Breast epithelium (tissue), 4 donors: ENCODE measurements around the gene IGFLR1. TPM values are rescaled to one million over a fixed set of nuclear protein-coding genes. Genes with fewer than 3 reads are reported as not detected.

Experiments
- DNase-seq, 2 donors: peaks; one replicate each; pipeline ENCODE4 v3.0.0-alpha.2; 2019; ENCODE audit warnings: low spot score in 2 of 2
- H3K27ac ChIP-seq, 2 donors: fragments of 200-600 bp; sonication (generic) in 1 of 2; one replicate each; pipeline ENCODE4 v1.5.1; 2016 to 2019; ENCODE audit warnings: mild to moderate bottlenecking in 1 of 2
- H3K27me3 ChIP-seq, 2 donors: fragments of 200-600 bp; sonication (generic) in 1 of 2; one replicate each; pipeline versions ENCODE4 v1.5.1 to v1.6.0; 2017 to 2019; ENCODE audit warnings: control low read depth in 1 of 2, mild to moderate bottlenecking in 1 of 2
- H3K36me3 ChIP-seq: fragments of 200-600 bp; one replicate; pipeline ENCODE4 v1.5.1; 2019
- H3K4me1 ChIP-seq, 2 donors: fragments of 200-600 bp; sonication (generic); one replicate each; pipeline ENCODE4 v1.5.1; 2016 to 2019; ENCODE audit warnings: control low read depth in 1 of 2
- H3K4me3 ChIP-seq, 3 donors: fragments of 200-600 bp; sonication (generic); 1 replicate in 2 of 3; 2 replicates in 1 of 3; pipeline ENCODE4 v1.5.1; 2016 to 2019; ENCODE audit warnings: mild to moderate bottlenecking in 3 of 3, moderate library complexity in 2 of 3
- H3K9me3 ChIP-seq, 2 donors: fragments of 200-600 bp; sonication (generic) in 1 of 2; one replicate each; pipeline ENCODE4 v1.5.1; 2016 to 2019; ENCODE audit warnings: control low read depth in 1 of 2
- POLR2A ChIP-seq: fragments of 450-650 bp; IDR thresholded peaks from one replicate; pipeline ENCODE4 v1.6.1; 2016; ENCODE audit warnings: antibody characterized with exemption, mild to moderate bottlenecking, moderate library complexity
- POLR2AphosphoS5 ChIP-seq, 3 donors: sonication (generic); formaldehyde crosslinking; IDR thresholded peaks; one replicate each; pipeline ENCODE4 v1.6.1; 2017; ENCODE audit warnings: antibody characterized with exemption in 3 of 3
- intact Hi-C: fragments of 100-400 bp; cut with DNase I; formaldehyde crosslinking; loops from one replicate; pipeline ENCODE4 v1.15.1; 2023; ENCODE audit warnings: low total_unique reads
- total RNA-seq, 3 donors: library from RNA; depleted of rRNA; stranded (reverse); fragments of >200 nt; gene quantifications; one replicate each; pipeline ENCODE4 v1.1.0, GENCODE V29; 2016
- TF ChIP-seq, protein P1 (sequence below), 3 donors: fragments of 450-650 bp; IDR thresholded peaks; one replicate each; pipeline ENCODE4 v1.5.1; 2016 to 2017; ENCODE audit warnings: antibody characterized with exemption in 3 of 3, mild to moderate bottlenecking in 3 of 3, moderate library complexity in 3 of 3

The IGFLR1 gene
- total RNA-seq, 3 donors from 2014 or later = 8.8 to 16.1 (median 14.1) TPM

DNA sequence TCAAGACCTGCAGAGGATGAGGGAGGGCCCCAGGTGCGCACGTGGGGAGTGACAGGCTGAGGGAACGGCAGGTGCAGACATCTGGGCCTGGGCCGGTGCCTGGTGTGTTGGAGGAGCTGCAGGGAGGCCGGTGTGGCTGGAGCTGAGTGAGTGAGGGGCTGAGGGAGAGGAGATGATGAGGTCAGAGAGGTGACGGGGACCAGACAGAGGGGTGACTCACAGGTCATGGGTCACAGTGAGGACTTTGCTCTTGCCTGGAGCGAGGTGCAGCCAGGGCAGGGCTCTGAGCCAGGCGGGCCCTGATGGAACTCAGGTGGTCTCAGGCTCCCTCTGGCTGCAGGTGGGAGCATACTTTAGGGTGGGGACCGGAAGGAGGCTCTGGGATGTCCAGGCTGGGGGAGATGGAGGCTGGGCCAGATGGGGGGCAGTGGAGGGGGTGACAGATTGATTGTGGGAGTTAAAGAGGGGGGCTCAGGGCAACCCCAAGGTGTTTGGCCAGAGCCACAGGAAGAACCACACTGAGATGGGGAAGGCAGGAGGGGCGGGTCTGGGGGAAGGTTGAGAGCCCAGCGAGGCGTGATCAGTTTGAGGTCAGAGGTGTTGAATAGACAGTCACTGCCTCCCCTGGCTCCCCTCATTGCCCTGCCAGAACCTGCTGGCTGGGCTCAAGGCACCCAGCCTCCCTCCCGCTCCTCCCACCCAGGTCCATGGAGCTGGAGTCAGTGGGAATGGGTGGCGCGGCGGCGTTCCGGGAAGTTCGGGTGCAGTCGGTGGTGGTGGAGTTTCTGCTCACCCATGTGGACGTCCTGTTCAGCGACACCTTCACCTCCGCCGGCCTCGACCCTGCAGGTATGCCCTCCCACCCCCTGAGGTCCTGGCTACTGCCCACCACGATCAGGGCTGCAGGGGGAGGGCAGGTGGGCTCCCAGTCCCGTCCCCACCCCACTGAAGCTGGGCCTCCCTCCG, 41.5 kb upstream of the IGFLR1 start:
- Histone ChIP-seq H3K36me3 (no peaks in the 10 kb centered on the region), H3K4me3 (no peak overlapping the region), H3K27ac (no peak overlapping the region), H3K9me3 (no peaks in the 10 kb centered on the region), H3K4me1 (no peaks in the 10 kb centered on the region), H3K27me3 (no peaks in the 10 kb centered on the region)
- no peak for DNase-seq
- TF ChIP-seq POLR2AphosphoS5 (IDR thresholded peaks at IDR 0.05) (no peak), POLR2A (no peak)
- TF ChIP-seq, protein P1, sequence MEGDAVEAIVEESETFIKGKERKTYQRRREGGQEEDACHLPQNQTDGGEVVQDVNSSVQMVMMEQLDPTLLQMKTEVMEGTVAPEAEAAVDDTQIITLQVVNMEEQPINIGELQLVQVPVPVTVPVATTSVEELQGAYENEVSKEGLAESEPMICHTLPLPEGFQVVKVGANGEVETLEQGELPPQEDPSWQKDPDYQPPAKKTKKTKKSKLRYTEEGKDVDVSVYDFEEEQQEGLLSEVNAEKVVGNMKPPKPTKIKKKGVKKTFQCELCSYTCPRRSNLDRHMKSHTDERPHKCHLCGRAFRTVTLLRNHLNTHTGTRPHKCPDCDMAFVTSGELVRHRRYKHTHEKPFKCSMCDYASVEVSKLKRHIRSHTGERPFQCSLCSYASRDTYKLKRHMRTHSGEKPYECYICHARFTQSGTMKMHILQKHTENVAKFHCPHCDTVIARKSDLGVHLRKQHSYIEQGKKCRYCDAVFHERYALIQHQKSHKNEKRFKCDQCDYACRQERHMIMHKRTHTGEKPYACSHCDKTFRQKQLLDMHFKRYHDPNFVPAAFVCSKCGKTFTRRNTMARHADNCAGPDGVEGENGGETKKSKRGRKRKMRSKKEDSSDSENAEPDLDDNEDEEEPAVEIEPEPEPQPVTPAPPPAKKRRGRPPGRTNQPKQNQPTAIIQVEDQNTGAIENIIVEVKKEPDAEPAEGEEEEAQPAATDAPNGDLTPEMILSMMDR (IDR thresholded peaks at IDR 0.05) = no peak
- intact Hi-C loops = no loop called here

DNA sequence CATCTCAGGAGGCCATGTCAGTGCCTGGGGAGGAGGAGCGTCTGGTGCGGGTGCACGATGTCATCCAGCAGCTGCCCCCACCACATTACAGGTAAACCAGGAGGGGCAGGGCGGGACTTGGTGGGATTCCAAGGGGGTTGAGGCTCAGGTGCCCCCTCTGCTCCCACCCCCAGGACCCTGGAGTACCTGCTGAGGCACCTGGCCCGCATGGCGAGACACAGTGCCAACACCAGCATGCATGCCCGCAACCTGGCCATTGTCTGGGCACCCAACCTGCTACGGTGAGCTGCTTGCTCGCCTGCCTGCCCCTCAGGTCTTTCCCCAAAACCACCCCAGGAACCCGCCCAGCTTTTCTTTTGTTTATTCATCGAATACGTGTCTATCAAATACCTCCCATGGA, 40.3 kb upstream of the IGFLR1 start:
- Histone ChIP-seq H3K27ac (no peak overlapping the region), H3K4me3 (no peak overlapping the region), H3K36me3 (no peaks in the 10 kb centered on the region), H3K27me3 (no peaks in the 10 kb centered on the region), H3K4me1 (no peaks in the 10 kb centered on the region), H3K9me3 (no peaks in the 10 kb centered on the region)
- DNase-seq = no peak
- TF ChIP-seq, protein P1 (IDR thresholded peaks at IDR 0.05) = no peak
- TF ChIP-seq POLR2A (no peak), POLR2AphosphoS5 (IDR thresholded peaks at IDR 0.05) (no peak)
- intact Hi-C loops = no loop called here

- no peaks in the 10 kb centered on the region for H3K4me1 ChIP-seq
- no peak overlapping the region for H3K27ac ChIP-seq
- H3K36me3 ChIP-seq = no peaks in the 10 kb centered on the region
- no peaks in the 10 kb centered on the region for H3K9me3 ChIP-seq
- DNase-seq = no peak
- TF ChIP-seq, protein P1 (IDR thresholded peaks at IDR 0.05) = no peak
- no peak for TF ChIP-seq POLR2AphosphoS5 (IDR thresholded peaks at IDR 0.05)
- no peak for TF ChIP-seq POLR2A
- intact Hi-C loops = no loop called here
- H3K27me3 ChIP-seq = no peaks in the 10 kb centered on the region
- no peak overlapping the region for H3K4me3 ChIP-seq
Measured at GRCh38 chr19:35781650-35782049, 39.4 kb upstream of the IGFLR1 start.

DNA sequence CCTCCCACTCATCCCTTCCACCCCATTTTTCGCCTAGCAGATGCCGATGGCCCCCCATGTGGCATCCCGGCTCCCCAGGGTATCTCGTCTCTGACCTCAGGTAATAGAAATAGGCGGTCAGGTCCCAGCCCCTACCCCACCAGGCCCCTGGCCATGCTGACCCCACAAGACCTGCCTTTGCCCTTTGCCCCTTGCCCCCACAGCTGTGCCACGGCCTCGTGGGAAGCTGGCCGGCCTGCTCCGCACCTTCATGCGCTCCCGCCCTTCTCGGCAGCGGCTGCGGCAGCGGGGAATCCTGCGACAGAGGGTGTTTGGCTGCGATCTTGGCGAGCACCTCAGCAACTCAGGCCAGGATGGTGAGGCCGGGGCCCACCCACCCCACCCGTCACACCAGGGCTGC, 38.5 kb upstream of the IGFLR1 start:
- H3K4me3 ChIP-seq = no peak overlapping the region
- no peaks in the 10 kb centered on the region for H3K4me1 ChIP-seq
- intact Hi-C loops = no loop called here
- DNase-seq = no peak
- no peaks in the 10 kb centered on the region for H3K36me3 ChIP-seq
- H3K9me3 ChIP-seq = no peaks in the 10 kb centered on the region
- no peaks in the 10 kb centered on the region for H3K27me3 ChIP-seq
- no peak overlapping the region for H3K27ac ChIP-seq
- TF ChIP-seq POLR2AphosphoS5 (IDR thresholded peaks at IDR 0.05) (no peak), POLR2A (no peak)
- TF ChIP-seq, protein P1 (IDR thresholded peaks at IDR 0.05) = no peak

DNA sequence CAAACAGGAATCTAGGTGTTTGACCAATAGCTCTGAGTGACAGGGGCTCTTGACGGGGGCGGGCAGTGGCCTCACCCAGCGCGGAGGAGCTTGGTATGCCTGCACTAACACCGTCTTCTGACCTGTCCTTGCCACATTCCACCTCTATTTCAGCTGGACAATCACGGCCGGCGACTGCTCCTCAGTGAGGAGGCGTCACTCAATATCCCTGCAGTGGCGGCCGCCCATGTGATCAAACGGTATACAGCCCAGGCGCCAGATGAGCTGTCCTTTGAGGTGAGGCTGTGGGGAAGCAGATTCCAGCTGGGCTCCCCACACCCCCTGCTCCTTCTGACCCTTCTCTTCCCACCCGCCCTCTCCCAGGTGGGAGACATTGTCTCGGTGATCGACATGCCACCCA, 37.8 kb upstream of the IGFLR1 start:
- H3K27me3 ChIP-seq = no peaks in the 10 kb centered on the region
- no peaks in the 10 kb centered on the region for H3K36me3 ChIP-seq
- TF ChIP-seq POLR2AphosphoS5 (IDR thresholded peaks at IDR 0.05) (no peak), POLR2A (no peak)
- TF ChIP-seq, protein P1 (IDR thresholded peaks at IDR 0.05) = no peak
- H3K4me1 ChIP-seq = no peaks in the 10 kb centered on the region
- DNase-seq = no peak
- intact Hi-C loops = no loop called here
- H3K27ac ChIP-seq = no peak overlapping the region
- H3K4me3 ChIP-seq = no peak overlapping the region
- H3K9me3 ChIP-seq = no peaks in the 10 kb centered on the region
